WTC11 (cell line): Measurements from ENCODE around the gene SAMD13.

ENCODE experiments used
- CREB1 ChIP-seq: sonication (generic); formaldehyde crosslinking; IDR thresholded peaks from 2 replicates; pipeline ENCODE4 v1.8.0; 2023; ENCODE audit warnings: mild to moderate bottlenecking, missing genetic modification reagents
- CREM ChIP-seq: sonication (generic); formaldehyde crosslinking; IDR thresholded peaks from 2 replicates; pipeline ENCODE4 v1.8.1; 2022; ENCODE audit warnings: mild to moderate bottlenecking, missing genetic modification reagents, moderate library complexity
- FOXP1 ChIP-seq: sonication (generic); formaldehyde crosslinking; IDR thresholded peaks from 2 replicates; pipeline ENCODE4 v1.8.0; 2022; ENCODE audit warnings: missing genetic modification reagents, mild to moderate bottlenecking, moderate library complexity, borderline replicate concordance
- TF ChIP-seq, protein P1 (sequence below): fragments of 200-600 bp; IDR thresholded peaks from 2 replicates; pipeline ENCODE4 v1.8.0; 2022; ENCODE audit warnings: antibody characterized with exemption

DNA sequence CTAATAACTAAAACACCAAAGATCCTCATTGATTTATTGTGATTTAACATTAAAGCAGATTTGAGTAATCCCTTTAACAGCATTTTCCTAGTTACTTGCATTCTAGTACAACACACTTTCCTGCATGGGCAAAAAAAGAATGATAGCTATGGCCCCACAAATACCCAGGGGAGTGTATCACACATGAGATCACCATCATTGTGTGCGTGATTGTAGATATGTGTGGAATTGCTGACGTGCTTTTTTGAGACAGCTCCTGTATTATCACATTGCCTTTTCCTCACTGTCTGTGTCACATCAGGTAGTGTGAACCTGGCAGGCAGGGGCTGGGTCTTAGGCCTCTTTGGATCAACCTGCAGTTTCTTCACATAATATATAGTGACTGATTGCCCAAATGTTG lies 48.5 kb upstream of the SAMD13 start:
- TF ChIP-seq, protein P1, sequence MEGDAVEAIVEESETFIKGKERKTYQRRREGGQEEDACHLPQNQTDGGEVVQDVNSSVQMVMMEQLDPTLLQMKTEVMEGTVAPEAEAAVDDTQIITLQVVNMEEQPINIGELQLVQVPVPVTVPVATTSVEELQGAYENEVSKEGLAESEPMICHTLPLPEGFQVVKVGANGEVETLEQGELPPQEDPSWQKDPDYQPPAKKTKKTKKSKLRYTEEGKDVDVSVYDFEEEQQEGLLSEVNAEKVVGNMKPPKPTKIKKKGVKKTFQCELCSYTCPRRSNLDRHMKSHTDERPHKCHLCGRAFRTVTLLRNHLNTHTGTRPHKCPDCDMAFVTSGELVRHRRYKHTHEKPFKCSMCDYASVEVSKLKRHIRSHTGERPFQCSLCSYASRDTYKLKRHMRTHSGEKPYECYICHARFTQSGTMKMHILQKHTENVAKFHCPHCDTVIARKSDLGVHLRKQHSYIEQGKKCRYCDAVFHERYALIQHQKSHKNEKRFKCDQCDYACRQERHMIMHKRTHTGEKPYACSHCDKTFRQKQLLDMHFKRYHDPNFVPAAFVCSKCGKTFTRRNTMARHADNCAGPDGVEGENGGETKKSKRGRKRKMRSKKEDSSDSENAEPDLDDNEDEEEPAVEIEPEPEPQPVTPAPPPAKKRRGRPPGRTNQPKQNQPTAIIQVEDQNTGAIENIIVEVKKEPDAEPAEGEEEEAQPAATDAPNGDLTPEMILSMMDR = no peak
- no peak for TF ChIP-seq CREM
- no peak for TF ChIP-seq FOXP1 (CRISPR knock-in tag)
- TF ChIP-seq CREB1 (CRISPR knock-in tag) = no peak
